CD4-positive, alpha-beta T cell treated with Interleukin-17A for 4 hours (primary cell): ENCODE results near the gene XRCC5.
"Not testable (repeated sequence)": the region's sequence is repeated elsewhere in the genome, so short reads cannot be mapped to it uniquely, and the experiment has no call there.

ENCODE experiments used
- DNase-seq: peaks from one replicate; pipeline ENCODE4 v3.0.0-alpha.2; 2020; ENCODE audit warnings: mixed read lengths

The XRCC5 gene

GRCh38 chr2:216119986-216120385 is 10.8 kb downstream of the XRCC5 start:
- DNase-seq = no peak

GRCh38 chr2:216121255-216121654 is 12.1 kb downstream of the XRCC5 start:
- DNase-seq = no peak

DNA sequence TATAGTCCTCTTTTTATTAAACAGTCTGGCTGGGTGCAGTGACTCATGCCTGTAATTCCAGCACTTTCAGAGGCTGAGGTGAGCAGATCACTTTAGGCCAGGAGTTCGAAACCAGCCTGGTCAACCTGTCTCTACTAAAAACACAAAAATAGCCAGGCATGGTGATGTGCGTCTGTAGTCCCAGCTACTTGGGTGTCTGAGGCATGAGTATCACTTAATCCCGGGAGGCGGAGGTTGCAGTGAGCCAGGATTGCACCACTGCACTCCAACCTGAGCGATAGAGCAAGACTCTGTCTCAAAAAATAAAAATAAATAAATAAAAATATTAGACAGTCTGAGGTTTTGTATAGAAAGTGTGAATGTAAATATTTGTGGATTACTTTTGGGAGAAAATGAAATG is 17.8 kb downstream of the XRCC5 start:
- no peak for DNase-seq

DNA sequence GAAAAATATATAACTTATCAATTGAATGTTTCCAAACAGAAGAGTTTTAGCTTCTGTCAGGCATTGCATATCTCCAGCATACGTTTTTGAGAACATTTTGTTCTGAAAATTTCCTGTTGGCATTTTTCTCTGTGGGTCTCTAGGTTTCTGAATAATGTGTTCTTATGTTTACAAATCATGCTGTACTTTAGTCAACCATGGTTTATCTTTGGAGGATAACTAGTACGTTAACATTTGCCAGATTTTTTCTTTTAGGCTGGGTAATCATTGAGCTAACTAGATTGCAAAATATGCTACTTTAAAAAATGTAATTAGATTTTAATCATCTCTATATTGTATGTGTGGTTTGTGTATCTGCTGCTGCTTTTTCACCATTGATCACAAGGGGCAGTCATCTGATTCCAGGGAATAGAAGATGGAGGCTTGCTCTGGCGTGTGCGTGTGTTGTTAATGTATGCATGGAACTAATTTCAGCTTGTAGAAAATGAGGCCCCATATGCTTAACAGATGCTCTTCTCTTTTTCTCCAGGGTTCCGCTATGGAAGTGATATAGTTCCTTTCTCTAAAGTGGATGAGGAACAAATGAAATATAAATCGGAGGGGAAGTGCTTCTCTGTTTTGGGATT is 21.3 kb downstream of the XRCC5 start:
- no peak for DNase-seq

GRCh38 chr2:216131175-216131926 is 22.2 kb downstream of the XRCC5 start:
- DNase-seq = no peak

DNA sequence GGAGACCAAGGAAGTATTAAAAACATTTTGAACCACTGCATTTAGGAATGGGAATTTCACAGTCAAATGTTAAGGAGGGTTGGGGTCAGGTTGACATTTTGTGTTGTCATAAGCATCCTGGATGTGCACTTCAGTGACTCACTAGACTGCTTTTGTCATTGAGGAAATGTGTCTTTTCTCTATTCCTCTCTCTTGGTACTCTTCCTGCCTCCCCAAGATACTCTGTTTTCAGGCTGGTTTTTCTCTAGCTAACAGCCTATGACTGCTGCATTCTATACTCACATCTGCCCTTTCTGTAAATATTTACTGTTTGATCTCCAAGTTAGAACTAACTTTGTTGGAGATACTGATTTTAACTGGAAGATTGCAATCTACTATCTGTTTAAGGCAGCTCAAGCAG is 23.4 kb downstream of the XRCC5 start:
- DNase-seq = no peak

DNA sequence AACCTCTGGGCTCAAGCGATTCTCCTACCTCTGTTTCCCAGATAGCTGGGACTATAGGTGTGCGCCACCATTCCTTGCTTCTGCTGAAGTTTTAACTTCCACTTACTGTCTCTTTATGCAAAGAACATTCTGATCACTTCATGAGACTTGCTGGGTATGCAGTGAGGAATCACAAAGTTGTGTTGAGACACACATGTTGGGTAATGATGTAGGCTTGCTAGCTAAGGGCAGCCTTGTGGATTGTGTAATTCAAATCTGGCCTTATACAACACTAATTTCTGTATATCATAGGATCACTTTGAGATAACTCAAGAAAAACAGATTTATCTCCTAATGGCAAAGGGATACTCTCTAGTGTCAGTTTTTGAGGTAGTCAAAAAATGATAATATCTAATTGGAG is 24.2 kb downstream of the XRCC5 start:
- no peak for DNase-seq

GRCh38 chr2:216134958-216135541 is 25.9 kb downstream of the XRCC5 start:
- no peak for DNase-seq

- peak; percentile 47 for DNase-seq
Measured at GRCh38 chr2:216139884-216140283, 30.7 kb downstream of the XRCC5 start.

- DNase-seq = not testable (repeated sequence)
Measured at GRCh38 chr2:216141516-216141915, 32.4 kb downstream of the XRCC5 start.

GRCh38 chr2:216142540-216142939 is 33.4 kb downstream of the XRCC5 start:
- peak; percentile 16 for DNase-seq

DNA sequence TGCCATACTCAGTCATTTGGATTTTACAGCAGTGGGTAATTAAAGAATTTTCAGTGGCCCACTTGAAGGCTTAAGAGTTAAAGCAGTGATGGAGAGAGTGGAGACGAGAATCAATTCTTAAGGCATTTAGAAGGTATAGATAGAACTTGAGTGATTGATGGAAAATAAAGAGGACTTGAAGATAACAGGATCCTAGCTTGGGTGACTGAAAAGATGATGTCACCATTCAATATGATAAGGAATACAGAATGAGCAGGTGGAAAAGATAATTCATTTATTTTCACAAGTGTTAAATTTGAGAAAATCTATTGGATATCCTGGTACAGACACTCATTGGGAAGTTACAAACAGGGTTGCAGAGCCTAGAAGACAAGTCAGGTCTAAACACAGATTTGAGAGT is 35.2 kb downstream of the XRCC5 start:
- DNase-seq = no peak

DNA sequence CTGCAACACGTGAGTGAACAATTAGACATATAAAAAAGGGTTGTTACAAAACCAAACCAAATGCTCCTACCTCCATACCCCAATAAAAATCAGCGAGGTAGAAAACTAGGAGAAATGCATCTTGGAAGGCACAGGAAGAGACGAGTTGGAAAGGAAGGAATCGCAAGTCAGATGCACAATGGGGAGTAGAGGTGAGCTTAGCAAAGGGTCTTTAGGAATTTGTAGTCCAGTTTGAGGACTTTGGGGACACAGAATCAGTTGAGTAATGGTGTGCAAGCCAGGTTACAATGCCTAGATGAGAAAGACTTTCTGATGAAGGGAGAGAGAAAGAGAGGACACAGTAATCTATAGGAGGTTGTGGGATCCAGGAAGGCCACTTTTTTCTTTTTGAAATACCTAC is 35.7 kb downstream of the XRCC5 start:
- no peak for DNase-seq

DNA sequence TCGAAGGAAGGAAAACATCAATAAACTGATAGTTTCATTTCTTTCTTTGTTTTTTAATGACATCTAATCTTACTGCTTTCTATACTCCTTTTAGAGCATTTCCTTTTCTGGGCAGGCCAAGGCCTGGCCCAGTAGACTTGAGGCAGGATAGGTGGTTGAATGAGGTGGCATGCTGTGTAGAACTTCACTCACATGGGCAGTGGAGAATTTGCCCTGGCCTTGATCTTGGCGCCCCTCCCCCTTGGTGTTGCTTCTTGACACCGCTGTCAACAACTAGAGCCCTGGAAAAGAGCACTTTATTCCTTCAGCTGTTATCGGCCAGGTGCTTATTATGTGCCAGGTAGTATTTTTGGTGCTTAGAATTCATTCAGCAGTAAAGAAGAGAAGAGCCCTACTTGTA is 37.4 kb downstream of the XRCC5 start:
- DNase-seq = no peak

DNA sequence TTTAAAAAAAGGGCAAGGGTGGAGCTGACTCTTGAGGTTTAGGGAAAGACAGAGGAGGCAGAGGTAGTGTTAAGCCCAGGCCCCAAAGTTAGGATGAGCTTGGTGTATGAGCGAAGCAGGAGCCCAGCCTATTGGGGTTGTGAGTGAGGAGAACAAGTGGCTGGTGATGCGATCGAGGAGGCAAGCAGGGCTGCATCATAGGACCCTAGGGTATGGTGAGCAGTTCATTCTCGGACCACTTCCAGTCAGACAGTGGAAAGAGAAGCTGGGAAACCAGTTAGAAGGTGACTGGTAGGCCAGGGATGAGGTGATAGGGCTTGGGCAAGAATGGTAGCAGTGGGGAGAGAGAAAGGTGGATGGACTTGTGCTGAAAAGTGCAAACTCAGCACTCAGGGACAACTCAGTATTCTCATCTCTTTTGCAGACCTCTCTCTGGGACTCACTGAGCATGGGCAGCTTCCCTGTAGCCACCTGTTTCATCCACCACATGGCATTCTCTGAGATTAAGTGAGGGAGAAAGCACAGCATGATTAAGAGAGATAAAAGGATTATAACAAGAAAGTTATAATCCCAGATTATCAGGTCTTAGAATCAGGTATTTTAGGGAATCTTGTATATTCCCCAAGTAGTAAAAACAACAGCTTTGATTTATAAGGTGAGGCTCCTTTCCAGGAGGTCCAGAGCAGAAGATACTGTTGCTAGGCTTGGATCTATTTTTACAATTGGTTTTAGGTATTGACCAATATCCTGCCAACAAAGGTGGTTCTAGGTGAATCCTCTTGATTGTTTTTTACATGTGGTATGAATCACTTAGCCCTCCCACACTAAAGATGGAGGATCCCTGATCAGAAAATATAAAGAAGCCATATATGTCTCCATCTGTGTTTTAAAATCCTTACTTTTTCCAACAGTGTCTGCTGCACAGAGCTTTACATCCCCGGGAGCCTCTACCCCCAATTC is 38.3 kb downstream of the XRCC5 start:
- DNase-seq = no peak

- no peak for DNase-seq
Measured at GRCh38 chr2:216148983-216149382, 39.8 kb downstream of the XRCC5 start.

DNA sequence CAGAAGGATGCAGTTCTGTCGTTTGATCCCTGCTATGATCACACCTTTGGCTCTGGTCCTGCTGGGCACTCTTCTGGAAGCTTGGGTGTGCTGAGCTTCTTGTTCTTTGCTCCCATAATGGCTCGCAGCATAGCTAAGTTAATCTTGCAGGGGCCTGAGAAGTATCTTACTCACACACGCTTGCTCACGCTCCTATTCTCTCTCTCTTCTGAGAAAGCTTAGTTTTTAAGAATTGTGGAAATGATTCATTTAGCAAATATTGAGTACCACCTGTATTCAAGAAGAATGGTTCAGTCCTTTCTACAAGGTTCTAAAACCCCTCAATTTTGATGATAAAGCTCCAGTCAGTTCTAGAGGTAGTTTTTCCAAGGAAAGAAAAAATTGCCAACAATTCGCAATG is 40.6 kb downstream of the XRCC5 start:
- DNase-seq = no peak

DNA sequence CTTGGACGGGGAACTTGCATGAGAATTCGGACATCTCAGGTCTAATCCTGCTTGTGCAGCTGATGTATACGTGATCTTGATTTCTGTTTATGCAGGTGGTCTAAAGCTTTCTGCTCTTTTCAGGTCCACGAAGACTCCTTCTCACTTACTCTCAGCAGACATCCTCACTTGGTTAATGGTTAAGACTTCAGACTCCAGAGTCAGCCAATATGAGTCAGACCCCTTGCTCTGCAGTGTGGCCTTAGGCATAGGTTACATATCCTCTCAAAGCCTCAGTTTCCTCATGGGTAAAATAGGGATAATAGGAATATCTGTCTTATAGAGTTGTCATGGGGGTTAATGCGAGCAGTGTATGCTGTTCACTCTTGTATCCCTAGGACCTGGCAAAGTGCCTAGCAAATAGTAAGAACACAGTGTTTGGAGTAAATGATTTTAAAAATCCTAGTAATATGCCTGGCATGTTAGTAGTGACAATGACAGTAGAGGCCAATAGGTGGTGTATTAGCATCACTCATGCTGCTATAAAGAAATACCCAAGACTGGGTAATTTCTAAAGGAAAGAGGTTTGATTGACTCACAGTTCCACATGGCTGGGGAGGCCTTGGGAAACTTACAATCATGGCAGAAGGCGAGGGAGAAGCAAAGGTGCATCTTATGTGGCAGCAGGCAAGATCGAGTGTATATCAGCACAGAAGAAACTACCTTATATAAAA is 42.3 kb downstream of the XRCC5 start:
- DNase-seq = no peak

GRCh38 chr2:216155954-216156353 is 46.8 kb downstream of the XRCC5 start:
- no peak for DNase-seq

GRCh38 chr2:216156822-216157221 is 47.7 kb downstream of the XRCC5 start:
- no peak for DNase-seq

DNA sequence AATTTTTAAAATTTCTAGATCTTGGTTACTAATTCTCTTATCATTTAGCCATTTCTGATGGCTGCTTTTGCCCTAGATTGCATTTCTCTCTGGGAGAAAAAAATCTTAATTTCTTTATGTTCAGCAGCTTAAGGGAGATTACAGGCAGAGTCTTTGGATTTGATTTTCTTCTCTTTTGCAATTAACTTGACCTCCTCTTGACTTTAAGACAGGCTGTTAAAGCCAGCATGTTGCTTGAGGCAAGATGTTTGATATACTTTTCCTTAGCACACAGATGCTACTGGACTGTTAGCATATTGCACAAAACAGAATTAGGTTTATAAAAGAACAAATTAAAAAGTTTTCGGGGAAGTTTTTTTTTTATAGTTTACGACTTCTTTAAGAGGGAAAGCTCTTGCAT is 50.0 kb downstream of the XRCC5 start:
- DNase-seq = no peak

GRCh38 chr2:216159646-216160045 is 50.5 kb downstream of the XRCC5 start:
- DNase-seq = no peak

GRCh38 chr2:216160786-216161185 is 51.6 kb downstream of the XRCC5 start:
- DNase-seq = no peak
